GM19239 (cell line): ENCODE data around the gene RSBN1L.
"Not testable (repeated sequence)": the region's sequence is repeated elsewhere in the genome, so short reads cannot be mapped to it uniquely, and the experiment has no call there.

Experiments used
- DNase-seq: peaks from one replicate; pipeline ENCODE4 v3.0.0; 2011; ENCODE audit warnings: low spot score; ENCODE audit not compliant: insufficient read length
- FAIRE-seq: peaks from 2 replicates; lab custom pipeline; 2011; peaks lifted over from hg19 to GRCh38; lab: Jason Lieb, UNC

Gene RSBN1L

DNA sequence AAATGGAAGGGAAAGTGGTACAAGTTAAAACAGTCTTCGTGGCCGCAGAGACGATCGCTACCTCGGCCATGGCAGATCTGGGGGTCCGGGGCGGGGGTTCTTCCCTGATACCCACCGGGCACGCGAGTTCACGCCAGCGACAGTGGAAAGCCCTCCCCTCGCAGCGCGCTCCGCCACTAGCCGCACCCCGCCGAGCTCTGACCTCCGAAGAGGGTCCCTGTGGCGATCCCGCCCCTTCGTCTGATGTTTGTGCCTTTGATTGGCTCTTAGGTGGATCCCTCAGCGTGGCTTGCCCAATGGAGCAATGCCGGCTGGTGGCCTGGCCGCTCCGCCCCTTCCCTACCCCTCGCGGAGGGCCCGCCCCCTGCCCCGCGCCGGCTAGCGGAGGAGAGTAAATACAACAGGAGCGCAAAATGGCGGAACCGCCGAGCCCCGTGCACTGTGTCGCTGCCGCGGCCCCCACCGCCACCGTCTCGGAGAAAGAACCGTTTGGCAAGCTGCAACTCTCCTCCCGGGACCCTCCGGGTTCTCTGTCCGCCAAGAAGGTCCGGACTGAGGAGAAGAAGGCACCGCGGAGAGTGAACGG is at the start of gene RSBN1L:
RSBN1L (plus strand) TSS at position 403 of the 586 bp plus-strand sequence; CDS start at position 414, 11 bp downstream.
- peak; percentile 85 for FAIRE-seq

DNA sequence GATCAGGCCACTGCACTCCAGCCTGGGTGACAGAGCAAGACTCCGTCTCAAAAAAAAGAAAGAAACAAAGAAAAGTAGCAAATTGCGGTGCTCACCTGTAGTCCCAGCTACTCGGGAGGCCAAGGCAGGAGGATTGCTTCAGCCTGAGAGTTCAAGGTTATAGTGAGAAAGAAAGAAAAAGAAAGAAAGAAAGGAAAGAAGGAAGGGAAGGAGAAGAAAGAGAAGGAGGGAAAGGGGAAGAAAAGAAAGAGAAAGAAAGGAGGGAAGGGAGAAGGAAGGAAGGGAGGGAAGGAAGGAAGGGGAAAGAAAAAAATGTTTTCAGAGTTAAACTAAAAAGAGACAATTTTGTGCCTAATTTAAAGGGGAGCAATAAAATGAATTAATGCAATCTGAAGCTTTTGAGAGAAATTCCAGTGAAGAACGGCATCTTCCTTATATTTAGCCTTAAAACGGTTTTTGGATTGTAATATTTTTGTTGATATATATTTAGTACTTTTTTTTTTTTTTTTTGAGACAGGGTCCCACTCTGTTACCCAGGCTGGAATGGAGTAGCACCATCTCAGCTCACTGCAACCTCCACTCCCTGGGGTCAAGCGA is 47.4 kb upstream of the RSBN1L start:
- FAIRE-seq (no peak), DNase-seq (no peak)

More for the DNA sequence above, at the start of gene RSBN1L:
- DNase-seq, result peak; percentile 89

DNA sequence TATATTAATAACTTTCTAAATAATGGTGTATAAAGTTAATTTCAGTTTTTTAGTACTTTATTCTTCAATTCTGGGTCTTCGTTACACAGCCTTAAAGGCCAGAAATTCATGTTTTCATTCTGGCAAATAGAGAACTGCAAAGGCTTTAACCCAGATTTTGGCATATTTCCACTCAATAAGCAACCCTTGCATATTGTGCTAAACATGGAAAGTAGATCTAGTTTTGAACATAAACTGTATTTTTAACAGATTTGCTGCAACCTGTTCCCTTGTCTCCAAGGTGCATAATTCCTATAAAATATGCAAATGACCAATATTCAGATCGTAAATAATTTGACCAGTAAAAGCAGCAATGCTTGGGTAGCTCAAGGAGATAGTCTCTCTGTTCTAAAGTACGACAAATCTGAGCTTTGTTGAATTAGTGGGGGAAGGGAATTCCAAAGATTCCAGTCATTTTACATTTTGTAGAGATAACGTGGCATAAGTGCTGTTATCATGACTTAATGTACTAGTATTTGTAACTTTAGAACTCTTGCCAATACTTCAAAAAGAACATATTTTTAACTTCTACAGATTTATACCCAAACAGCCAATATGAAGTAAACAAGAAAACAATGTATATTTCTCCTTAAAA is 46.4 kb upstream of the RSBN1L start:
- DNase-seq (no peak), FAIRE-seq (no peak)

DNA sequence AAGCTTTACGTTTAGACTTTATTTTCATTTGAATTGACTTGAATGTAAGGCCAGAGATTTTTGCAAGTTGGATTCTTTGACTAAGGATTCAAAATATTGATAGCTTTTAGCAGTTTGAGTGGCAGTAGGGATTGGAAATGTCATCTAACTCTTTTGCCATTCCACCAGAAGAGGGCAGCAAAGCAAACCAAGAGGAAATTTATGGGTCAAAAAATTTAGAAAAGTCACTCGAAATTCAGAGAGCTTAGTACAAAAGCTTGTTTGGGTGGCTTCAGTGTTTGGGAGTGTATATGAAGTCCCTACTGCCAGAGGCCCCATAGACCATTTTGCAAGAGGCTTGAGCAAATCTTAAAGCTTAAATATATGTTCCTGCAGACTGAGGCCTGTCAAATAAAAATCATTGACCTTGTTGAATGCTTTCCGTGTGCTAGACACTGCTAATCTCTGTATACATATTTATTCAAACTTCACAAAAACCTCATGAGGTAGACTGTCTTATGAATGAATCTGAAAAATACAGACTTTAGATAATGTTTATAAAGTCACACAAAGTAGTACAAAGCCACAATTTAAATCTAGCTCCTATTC is 44.6 kb upstream of the RSBN1L start:
- DNase-seq (peak; percentile 32), FAIRE-seq (peak; percentile 76)

DNA sequence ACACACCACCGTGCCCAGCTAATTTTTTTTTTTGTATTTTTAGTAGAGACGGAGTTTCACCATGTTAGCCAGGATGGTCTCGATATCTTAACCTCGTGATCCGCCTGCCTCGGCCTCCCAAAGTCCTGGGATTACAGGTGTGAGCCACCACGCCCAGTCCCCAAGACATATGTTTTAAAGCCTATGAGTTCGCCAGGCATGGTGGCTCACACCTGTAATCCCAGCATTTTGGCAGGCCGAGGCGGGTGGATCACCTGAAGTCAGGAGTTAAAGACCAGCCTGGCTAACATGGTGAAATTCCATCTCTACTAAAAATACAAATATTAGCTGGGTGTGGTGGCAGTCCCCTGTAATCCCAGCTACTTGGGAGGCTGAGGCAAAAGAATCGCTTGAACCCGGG is 43.4 kb upstream of the RSBN1L start:
- DNase-seq, FAIRE-seq: not testable (repeated sequence)

DNA sequence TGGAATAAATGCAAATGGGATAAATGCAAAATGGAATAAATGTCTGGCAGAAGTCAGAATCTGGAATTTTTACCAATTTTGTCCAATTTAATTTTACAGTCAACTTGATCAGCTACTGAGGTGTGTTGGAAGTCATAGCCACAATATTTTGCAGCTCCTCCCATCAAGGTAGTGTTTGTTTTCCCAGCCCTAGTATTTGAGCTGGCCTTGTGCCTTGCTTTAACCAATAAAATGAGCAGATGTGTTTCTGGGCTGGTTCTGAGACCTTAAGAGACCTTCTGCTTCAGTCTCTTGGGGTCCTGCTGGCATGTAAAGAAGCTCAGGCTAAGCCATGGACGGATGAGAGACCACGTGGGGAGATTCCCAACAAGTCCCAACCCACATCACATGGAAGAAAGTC is 42.7 kb upstream of the RSBN1L start:
- no peak for DNase-seq
- FAIRE-seq, result no peak

DNA sequence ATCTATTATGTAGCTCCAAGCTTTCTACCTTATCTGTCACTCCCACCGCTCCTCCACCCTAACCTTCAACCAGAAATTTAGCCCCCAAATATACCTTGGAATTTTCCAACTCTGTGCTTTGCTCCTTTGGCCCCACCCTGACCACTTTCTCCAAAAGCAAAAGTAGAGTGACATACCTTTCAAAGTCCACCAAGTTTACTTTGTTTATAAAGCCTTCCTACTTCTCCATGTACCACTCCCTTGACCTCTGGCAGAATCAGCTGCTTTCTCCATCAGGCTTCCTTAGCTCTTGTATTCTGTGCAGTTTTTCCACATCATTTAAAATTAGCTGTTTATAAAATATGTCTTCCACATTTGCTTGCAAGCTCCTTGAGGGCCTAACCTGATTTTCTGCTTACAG is 40.9 kb upstream of the RSBN1L start:
- no peak for FAIRE-seq
- no peak for DNase-seq

DNA sequence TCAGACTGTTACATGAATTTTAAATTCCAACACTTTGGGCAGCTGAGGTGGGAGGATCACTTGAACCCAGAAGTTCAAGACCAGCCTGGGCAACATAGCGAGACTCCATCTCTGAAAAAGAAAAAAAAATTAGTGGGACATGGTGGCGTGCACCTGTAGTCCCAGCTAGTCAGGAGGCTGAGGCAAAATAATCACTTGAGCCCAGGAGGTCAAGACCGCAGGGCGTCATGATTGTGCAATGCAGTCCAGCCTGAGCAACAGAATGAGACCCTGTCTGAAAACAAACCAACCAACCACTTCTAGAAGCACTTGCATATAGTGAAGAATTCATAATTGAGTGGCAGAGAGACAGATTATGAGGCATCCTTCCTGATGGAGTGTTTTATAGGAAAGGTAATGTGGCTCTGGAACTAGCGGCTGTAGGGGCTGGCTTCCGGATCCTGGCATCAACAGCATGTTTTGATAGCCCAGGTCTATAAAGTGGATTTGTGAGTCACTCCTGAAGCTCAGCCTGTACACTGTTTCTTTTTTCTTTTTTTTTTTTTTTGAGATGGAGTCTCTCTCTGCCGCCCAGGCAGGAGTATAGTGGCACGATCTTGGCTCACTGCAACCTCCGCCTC is 40.3 kb upstream of the RSBN1L start:
- no peak for FAIRE-seq

DNA sequence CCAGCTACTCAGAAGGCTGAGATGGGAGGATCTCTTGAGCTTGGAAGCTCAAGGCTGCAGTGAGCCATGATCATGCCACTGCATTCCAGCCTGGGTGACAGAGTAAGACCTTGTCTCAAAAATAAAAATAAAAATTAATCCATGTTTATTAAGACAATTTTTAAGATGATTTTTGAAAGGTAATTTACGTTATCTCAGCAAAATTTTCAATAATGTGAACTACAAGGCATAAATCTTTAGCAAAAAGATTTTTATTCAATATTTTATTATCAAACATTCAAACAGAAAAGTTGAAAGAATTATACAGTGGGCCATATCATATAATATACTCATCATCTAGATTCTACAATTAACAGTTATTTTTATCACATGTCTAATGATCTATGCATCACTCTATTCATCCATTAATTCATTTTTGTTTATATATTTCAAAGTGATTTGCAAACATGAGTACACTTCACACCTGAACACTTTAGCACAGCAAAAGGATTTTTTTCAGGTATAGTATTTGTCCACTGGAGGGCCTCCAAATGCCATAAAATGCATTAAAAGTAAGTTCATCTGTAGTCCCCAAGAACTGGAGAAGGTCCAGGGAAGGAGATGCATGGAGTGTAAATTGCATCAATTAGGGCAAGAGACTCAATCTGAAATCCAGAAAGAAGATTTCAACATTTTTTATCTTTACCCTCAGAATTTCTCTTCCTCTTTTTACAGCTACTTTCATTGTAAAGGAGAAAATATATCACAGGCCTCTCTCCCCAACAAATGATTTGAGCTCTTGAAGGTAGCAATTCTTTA is 38.6 kb upstream of the RSBN1L start:
- FAIRE-seq, result peak; percentile 85
- DNase-seq, result peak; percentile 18

More for the DNA sequence above, 40.3 kb upstream of the RSBN1L start:
- DNase-seq, result no peak

DNA sequence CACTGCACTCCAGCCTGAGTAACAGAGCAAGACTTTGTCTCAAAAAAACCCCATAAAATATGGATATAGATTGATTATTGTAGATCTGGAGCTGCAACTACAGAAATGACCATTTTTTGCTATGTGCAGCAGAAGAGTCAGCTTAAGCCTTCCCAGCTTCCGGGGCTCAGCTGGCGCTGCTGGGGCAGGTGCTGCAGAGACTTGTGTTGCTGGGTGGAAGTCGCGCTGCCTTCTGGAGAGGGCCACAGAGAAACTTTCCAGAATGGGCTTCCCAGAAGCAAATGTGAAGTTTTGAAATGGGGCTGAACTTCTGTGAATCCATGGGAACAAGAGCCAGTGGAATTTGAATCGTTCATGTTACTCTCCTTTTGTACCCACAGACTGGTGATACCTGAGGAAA is 37.3 kb upstream of the RSBN1L start:
- FAIRE-seq (no peak), DNase-seq (no peak)

DNA sequence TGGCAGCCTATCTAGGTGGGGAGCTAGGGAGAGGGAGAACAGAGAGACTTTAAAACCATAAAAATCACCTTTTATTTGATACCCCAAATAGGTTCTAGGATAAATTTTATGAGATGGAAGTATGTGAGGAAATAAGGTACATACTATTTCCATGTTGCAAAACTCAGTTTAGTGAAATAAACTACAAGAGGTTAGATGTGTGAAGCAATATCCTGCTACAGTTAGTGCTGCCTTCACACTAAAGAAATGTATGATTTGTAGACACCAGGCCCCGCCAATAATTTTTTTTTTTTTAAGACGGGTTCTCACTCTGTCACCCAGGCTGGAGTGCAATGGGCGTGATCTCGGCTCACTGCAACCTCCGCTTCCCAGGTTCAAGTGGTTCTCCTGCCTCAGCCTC is 34.4 kb upstream of the RSBN1L start:
- FAIRE-seq (no peak), DNase-seq (no peak)

DNA sequence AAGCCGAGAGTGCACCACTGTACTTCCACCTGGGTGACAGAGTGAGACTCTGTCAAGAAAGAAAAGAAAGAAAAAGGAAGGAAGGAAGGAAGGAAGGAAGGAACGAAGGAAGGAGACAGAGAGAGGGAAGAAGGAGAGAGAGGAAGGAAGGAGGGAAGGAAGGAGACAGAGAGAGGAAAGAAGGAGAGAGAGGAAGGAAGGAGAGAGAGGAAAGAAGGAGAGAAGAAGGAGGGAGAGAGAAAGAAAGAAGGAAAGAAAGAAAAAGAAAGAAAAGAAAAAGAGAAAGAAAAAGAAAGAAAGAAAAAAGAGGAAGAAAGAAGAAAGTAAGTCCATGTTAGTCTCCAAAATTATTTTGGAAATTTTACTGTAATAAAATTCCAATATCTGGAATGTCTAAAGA is 33.4 kb upstream of the RSBN1L start:
- FAIRE-seq (no peak), DNase-seq (no peak)

DNA sequence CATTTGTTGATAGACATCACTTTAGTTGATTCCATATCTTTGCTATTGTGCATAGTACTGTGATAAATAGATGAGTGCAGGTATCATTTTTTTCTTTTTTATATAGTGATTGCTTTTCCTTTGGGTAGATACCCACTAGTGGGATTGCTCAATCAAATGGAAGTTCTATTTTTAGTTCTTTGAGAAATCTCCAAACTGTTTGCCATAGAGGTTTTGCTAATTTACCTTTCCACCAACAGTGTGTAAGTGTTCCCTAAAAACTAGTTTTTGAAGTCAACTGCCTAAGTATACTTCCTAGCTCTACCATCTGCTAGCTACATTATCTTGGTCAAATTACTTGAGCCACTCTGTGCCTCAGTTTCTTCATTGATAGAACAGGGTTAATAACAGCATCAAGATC is 31.5 kb upstream of the RSBN1L start:
- FAIRE-seq, result no peak
- no peak for DNase-seq

DNA sequence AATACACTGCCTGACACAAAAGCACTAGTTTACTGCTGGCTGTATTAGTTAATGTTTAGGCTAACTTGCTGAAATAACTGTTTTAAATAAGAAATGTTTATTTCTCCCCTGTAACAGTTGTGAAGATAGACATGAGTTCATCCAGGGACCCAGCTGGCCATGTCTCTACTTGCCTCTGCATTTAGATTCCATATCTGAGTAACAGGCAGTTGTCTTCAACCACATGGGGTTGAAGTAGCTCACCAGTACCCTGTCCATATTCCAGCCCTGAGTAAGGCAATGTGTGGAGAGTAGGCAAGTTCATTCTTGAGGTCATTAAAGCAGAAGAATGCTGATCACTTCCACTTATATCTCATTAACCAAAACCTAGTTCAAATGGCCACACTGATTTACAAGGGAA is 31.1 kb upstream of the RSBN1L start:
- FAIRE-seq, result no peak
- DNase-seq, result no peak

DNA sequence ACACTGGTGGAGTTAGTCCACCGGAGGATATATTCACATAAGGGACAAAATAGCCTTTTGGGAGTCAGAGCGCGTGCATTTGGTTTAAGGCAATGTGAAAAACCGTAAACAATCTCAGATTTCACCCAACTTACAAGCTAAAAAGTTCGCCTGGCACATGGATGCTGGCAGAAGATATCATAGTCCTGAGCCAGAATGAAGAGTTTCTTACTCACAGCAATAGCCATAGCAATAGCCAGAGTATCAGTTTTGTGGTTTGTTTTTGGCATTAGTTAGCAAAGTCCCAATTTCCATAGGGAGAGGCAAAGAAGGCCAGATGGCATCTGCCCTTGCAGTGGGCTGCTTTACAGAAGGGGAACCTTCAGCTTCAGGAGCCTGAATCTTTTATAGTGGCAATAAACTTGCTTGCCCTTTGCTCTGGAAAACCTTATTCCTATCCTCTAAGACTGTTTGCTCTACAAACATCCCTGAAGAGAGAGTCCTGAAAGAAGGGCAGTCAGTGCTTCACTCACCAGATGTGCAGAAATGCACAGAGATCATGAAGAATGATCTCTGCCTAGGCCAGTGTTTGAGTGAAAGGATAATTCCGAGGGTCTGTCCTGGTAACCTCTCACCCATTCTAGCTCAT is 28.7 kb upstream of the RSBN1L start:
- FAIRE-seq (no peak), DNase-seq (no peak)

DNA sequence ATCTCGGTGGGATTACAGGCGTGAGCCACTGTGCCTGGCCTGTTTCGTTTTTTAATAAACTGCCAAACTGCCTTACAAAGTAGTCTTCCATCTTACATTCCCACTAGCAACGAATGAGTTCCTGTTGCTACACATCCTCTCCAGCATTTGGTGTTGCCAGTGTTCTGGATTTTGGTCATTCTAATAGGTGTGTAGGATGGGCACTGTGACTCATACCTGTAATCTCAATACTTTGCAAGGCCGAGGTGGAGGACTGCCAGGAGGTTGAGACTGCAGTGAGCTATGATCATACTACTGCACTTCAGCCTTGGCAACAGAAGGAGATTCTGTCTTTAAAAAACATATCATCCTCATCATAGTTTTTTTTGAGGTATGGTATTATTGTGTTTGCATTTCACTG is 21.4 kb upstream of the RSBN1L start:
- no peak for FAIRE-seq
- no peak for DNase-seq

DNA sequence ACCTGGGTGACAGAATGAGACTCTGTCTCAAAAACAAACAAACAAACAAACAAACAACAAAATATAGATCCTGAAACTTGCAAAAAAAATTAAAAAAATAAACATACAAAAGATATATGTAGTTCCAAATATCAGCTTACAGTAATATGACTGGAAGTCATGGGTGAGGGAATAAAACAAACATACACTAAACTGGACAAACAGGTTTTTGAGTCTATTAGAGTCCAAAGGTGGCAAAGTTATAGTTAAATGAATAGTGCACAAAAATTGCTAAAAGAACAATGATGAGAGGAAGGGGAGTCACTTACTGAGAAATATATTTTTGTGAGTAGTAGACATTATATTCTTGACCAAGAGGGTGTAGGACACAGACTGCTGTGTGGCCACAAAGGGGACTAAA is 16.7 kb upstream of the RSBN1L start:
- DNase-seq (no peak), FAIRE-seq (no peak)

DNA sequence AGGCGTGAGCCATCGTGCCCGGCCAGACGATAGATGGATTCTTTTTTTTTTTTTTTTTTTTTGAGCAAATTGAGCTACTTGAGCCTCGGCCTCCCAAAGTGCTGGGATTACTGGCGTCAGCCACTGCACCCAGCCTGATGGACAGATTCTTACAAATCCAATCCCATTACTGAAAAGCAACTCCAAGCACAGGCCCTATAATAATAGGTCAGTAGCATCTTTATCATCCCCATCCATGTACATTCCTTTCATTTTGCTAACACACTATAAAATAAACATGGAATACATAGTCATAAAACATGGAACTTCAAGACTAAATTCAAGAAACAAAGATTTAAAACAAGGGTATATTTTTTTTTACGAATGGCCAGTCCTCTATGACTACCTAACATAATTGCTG is 16.0 kb upstream of the RSBN1L start:
- no peak for FAIRE-seq
- no peak for DNase-seq

DNA sequence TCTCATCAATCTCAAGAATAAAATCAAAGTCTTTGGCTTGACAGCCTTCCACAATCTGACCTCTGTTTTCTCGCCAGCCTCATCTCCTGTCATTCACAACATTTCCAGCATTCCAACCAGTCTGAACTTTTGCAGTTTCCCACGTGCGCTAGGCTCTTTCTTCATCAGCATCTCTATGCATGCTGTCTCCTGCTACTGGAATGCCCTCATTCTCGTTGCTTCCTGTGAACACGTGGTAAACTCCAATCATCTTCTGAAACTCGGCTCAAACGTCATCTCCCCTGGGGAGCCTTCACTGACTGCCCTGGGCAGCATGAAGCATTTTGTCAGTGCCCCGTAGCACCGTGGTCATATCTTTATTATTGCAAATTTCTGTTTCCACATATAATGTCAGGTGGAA is 12.2 kb upstream of the RSBN1L start:
- FAIRE-seq, result no peak
- DNase-seq, result no peak

DNA sequence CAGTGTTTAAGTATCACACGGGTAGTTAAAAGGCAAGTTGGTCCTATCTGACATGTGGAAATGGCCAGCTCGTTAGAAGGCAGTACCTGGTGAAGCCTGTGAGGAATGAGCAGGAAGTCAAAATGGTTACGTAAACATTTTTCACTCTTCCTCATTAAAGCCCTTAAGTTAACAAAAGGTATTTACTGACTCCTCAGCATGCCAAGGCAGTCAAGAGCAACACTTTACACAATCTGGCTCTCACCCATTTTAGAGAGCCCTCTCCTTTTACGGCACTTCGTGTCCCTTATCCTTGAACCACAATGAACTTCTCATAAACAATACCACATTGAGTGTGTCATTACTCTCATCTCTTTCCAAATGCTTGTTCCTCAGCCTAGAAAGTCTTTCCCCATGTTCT is 11.0 kb upstream of the RSBN1L start:
- DNase-seq (no peak), FAIRE-seq (no peak)
